GM21723 (cell line): ENCODE results near the gene CYP24A1.

ENCODE experiments used
- ATAC-seq: cut with Tn5 transposase; IDR thresholded peaks from one replicate; pipeline ENCODE4 v1.9.1; 2021; ENCODE audit warnings: mild to moderate bottlenecking, moderate library complexity; ENCODE audit not compliant: unreplicated experiment

The CYP24A1 gene

DNA sequence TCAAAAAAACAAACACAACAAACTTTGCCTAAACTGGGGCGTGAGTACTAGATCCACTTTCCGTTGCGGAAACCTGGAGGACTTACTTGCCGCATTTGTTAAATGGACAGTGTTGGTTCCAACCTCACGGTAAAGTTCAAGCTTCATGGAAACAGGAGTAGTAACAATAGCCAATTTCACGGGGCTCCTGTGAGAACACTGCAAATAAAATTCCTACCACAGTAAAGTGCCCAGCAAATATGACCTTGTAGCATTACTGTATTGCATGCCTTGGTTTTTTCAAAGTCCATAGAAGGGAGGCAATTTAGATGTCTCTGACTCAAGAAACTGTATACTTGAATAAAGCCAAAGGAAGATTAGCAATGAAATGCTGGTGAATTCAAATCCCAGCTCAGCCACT is 3.6 kb upstream of the CYP24A1 start:
- ATAC-seq: no peak

DNA sequence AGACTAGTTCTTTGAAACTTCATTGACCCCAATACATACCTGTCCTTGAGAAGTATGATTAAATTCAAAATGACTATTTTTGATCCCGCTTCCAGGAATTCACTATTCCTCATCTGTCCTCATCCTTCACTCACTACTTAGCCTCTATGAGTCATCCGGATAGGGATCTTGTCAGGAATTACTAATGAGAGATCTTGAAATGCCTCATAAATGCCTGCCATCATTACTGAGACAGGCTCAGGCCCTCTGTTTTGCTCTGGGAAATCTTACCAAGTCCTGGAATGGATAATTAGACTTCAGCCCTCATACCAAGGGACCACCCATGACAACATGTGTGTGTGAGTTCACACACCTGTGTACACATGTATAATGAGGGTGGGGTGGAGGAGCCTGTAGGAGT is 2.8 kb upstream of the CYP24A1 start:
- no peak for ATAC-seq

DNA sequence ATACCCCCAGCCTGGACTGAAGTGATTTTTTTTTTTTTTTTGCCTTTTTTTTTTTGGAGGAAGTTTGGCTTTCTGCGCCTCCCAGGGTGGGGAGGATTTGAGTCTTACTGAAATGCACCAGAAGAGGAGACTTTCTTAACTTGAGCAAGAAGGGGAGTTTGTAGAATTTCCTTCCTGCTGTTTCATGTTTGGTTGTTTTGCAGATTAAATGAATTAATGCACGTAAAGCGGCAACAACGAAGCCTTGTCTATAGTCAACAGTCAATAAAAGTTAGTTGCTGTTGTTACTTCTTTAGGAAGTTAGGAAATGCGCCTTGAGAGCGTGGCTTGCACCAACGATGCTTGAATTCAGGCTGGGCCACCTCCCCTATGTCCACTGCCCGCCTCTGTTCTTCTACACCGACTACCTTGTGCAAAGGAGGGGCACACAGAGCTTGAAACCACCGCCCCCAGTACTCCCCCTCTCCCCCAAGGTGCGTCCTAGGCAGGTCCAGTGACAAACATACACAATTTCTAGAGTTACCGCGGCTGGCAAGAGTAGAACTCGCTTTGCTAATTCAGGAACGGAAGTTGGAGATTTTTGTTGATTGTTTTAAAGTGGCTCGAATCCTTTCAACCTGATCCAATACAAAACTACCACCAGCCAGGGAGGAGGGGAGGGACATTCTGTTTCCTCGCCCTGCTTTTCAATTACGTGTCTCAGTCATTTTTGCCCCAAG is 830 bp upstream of the CYP24A1 start:
- no peak for ATAC-seq

DNA sequence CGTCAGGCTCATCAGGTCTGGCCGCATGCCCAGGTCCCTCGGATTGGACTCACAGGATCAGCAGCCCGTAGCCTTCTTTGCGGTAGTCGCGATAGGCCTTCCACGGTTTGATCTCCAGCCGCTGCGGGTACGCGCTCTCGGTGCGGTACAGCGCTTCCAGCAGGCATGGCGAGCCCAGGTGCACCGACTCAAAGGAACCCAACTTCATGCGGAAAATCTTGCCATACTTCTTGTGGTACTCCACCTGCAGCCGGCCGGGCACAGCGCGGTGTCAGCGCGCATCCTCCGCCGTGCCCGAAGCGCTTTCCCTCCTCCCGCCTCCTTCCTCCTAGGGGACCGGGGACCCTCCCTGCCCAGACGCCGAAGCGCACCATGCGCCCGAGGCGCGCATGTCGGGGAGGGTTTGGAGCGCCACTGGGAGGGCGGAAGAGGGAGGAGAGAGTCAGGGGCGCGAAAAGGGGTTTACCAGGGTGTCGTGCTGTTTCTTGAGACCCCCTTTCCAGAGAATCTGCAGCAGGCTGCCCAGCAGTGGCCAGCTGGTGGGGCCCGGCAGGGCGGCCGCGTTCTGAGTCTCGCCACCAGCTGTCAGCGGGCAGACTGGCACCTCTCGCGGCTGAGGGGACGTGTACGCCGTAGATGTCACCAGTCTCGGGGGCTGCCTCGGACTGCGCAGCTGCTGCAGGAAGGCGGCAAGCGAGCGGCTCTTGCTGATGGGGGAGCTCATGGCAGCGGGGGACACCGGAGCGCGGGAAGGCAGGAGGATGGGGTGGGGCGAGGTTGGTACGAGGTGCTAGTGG is 732 bp downstream of the CYP24A1 start:
- no peak for ATAC-seq

DNA sequence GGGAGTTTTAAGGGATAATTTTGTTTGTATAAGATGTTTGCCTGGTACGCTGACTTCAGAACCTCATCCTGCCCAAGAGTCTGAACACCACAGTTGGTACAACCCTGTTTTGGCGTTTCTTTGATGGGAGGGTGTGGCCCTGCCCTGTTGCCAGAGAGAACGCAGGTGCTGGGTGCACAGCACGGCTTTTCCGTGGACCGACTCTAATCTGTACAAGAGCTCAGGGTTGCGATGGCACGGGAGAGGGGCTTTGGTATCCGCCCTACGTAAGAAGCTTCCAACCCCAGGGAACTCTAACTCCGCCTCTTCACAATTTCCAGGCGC is 1.3 kb downstream of the CYP24A1 start:
- ATAC-seq: no peak

DNA sequence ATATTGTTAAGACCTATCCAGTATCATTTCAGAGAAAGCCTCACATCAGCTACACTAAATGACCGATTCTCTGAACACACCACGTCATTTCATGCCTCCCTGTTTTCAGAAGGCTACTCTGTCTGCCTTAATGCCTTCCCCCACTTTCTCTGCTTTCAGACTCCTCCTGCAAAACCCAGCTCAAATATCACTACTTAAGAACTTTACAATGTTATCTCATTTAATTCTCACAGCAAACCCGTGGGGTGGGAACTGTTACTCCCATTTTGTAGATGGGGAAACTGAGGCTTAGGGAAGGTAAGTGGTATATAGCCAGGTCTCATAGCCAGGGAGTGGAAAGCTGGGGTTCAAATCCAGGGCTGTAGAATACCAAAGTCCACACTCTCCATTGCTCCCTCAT is 2.8 kb downstream of the CYP24A1 start:
- ATAC-seq: no peak

DNA sequence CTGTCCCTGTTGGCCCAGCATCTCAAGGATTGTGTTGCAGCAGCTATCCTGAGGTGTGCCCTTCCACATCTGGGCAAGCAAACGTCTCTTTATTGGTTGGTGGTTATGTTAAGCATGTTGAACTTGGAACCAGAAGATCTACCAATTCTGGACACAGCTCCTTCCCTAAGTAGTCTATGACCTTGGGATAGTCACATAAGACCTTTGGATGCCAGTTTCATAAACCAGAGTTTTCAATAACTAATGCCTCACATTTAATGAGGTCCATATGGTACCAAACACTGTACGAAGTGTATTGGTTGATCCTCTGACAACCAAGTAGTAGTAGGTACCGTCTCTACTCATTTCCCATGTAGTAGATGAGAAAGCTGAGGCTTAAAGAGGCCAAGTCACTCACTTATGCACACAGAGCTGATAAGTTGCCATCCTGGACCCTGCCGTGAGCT is 3.7 kb downstream of the CYP24A1 start:
- no peak for ATAC-seq

DNA sequence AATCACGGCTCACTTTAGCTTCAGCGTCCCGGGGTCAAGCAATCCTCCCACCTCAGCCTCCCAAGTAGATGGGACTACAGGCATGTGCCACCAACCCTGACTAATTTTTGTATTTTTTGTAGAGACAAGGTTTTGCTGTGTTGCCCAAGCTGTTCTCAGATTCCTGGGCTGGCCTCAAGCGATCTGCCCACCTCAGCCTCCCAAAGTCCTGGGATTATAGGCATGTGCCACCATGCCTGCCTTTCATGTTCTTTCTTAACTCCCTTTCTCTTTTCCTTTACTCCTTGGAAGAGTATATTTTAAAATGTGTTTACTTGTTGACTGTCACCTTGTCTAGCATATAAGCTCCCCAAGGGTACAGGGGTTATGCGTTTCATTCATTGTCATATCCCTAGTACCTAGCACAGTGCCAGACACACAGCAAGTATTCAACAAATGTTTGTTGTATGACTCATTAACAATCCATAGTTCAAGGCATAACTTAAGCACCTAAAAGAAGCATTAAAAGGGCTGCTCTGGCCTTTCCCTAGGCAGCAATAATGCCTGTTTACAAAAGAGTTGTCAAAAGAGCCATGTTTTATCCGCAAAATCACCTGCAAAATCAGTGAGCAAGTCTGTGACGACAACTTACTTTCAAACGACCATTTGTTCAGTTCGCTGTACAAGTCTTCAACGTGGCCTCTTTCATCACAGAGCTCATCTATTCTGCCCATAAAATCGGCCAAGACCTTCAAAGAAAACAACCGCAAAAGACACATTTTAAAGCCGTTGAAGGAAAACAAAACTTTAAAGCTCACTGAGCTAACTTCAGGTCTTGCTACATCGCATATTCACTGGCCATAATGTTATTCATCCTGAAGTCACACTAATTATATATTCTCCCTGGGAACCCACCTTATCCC is 4.6 kb downstream of the CYP24A1 start:
- no peak for ATAC-seq

DNA sequence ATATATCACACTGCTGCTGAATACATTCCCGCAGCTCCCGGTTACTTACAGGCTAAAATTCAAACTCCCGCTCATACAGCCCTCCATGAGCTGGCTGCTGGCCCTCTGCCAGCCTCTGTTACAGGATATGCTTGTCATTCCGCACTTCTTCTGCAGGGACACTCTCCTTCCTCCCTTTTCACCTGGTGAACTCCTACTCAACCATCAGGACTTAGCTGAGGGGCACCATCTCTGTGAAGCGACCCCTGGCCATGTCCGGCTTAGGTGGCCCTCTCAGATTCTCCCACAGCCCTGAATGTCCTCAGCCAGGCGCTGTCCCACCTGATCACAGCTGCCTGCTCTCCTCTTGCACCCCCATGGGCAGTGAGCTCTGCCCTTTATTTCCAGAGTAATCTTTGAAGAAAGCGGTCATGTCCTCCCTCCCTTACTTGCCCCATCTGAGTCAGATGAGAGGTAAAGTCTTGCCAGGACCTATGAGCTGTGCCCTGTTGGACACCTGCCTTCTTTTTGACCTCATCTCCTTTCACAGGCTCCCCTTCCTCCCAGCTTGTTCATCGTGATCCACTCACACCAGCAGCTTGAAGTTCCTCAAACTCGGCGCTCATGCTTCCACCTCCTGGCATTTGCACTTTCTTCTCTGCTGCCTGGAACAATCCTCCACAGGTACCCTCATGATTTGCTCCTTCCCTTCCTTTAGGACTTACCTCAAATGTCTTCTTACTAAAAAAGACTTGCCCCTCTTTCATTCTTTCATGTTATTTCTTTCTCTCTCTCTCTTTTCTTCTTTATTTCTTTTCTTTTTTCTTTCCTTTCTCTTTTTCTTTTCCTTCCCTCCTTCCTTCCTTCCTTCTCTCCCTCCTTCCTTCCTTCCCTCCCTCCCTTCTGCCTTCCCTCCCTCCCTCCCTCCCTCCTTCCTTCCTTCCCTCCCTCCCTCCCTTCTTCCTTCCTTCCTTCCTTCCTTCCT is 5.6 kb downstream of the CYP24A1 start:
- ATAC-seq: no peak

DNA sequence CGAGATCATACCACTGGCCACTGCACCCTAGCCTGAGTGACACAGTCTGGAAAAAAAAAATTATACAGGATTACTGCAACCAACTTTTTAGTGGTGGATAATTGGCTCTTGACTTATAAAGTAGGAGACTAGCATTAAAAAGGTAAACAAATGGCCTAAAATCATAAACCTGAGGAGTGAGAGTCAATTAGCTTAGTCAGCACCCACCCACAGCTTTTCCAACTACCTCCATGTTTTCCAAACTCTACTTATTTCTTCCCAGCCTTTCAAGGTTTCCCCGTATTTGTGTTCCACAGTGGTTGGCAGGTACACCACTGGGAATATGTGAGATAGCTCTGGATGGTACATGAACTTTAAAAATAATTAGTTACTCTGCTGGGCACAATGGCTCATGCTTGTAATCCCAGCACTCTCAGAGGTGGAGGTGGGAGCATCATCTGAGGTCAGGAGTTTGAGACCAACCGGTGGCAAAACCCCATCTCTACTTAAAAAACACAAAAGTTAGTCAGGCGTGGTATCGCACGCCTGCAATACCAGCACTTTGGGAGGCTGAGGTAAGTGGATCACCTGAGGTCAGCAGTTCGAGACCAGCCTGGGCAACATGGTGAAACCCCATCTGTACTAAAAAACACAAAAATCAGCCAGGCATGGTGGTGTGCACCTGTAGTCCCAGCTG is 6.7 kb downstream of the CYP24A1 start:
- ATAC-seq: no peak

DNA sequence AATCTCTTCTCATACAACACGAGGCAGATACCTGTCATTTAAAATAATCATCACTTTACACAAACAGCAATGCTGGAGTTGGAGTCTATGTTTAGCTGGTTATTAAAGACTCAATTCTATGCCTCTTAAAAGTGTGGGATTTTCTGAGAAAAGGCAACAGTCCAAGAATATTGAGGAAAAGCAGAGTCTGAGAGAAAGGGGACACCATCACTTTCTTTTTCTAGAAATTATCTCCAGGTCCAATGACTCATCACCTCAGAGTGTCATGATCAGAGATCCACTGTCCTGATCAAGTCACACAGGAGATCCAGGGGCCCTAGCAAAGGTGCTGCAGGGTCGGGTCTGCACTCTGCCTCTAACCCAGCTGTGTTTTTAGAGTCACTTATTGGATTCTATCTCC is 8.0 kb downstream of the CYP24A1 start:
- ATAC-seq: no peak

DNA sequence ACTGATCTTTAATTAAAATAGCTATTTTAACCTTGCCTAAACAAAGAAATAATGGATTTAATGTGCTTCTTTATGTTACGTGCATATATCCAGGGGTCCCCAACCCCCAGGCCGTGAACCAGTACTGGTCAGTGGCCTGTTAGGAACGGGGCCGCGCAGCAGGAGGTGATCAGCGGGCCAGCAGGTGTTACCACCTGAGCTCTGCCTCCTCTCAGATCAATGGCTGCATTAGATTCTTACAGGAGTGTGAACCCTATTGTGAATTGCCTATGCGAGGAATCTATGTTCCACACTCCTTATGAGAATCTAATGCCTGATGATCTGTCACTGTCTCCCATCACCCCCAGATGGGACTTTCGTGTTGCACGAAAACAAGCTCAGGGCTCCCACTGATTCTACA is 8.8 kb downstream of the CYP24A1 start:
- ATAC-seq: no peak

DNA sequence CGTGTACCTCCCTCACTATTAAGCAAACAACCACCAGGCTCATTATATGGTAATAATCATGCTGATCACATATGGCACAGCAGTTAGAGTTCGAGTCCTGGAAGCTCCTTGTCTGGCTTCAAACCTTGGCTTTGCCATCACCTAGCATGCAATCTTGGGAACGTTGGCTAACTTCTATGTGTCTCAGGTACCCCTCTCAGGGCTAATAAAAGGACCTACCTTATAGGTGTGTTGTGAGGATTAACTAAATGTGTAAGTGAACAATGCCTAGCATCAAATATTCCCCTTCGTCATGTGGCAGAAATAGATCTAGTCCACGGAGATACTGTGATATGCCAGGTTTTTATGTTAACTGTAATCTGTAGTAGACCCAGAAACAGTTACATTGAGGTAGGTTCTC is 10.4 kb downstream of the CYP24A1 start:
- no peak for ATAC-seq

DNA sequence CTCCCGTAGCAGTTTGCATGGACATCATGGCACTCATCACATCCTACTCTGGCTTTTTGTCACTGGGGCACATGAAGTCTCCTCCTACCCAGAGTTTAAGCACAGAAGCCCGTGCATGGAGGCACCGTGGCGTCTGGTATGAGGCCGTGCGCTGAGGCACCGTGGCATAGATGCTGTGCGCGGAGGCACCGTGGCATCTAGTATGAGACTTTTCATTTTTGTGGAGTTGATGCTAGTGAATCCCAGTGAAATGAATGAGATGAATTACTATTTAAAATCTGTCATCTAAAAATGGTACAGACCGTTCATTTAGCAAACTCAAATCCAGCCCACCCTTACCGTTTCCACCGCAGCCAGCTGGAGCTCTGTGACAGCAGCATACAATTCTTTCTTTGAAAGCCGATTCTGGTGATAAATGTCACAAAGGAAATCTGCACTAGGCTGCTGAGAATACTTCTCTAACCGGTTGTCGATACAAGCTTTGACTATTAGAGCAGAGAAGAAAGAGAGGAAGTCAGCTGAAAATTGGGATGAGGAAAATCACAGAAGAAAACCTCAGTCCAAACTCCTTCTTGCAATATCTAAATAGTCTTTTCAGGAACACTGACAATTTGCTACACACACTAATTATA is 11.3 kb downstream of the CYP24A1 start:
- ATAC-seq: no peak

DNA sequence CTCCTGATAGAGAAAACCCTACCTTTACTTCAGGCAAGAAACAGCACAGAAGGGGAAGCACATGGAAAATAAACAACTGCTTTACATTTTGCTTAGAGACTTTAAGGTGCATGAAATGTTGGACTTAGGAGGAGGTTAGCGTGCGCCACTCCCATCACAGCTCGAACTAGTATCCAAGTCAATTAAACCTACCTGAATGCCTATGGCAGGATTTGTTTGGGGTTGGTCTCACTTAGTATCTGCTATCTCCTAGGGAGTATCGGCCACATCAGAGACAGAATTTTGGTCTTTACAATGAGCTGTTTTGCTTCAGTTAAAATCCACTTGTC is 12.0 kb downstream of the CYP24A1 start:
- ATAC-seq: no peak

DNA sequence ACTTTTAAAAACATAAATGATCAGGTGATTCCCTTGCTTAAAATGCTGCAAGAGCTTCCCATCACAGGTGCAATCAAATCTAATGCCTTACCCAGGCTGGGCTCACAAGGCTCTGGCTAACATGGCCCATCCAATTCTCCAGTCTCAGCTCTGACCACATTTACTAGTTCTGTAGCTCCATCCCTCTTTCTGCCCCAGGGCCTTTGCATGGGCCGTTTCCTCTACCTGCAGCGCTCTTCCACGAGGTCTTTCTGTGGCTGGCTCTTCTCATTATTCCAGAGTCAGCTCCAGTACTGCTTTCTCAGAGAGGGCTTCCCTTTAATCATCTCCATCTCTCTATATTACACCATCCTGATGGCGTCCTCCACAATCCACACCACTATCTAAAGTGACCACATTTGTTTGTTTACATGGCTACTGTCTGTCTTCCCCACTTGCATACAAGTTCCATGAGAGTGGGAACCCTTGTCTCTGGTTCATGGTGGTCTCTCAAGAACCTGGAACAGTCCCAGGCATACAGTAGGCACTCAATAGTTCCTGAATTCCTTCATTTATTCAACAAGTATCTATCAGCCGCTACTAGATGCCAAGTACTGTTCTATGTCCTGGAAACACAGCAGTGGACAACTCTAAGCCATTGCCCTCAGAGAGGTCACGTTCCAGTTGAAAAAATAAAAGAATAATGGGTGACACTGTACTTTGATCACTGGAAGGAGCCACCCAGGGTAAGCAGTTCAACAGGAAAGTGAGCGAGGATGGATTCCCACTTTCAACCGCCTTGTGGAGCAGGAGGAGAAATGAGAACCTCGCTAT is 12.6 kb downstream of the CYP24A1 start:
- ATAC-seq: no peak

DNA sequence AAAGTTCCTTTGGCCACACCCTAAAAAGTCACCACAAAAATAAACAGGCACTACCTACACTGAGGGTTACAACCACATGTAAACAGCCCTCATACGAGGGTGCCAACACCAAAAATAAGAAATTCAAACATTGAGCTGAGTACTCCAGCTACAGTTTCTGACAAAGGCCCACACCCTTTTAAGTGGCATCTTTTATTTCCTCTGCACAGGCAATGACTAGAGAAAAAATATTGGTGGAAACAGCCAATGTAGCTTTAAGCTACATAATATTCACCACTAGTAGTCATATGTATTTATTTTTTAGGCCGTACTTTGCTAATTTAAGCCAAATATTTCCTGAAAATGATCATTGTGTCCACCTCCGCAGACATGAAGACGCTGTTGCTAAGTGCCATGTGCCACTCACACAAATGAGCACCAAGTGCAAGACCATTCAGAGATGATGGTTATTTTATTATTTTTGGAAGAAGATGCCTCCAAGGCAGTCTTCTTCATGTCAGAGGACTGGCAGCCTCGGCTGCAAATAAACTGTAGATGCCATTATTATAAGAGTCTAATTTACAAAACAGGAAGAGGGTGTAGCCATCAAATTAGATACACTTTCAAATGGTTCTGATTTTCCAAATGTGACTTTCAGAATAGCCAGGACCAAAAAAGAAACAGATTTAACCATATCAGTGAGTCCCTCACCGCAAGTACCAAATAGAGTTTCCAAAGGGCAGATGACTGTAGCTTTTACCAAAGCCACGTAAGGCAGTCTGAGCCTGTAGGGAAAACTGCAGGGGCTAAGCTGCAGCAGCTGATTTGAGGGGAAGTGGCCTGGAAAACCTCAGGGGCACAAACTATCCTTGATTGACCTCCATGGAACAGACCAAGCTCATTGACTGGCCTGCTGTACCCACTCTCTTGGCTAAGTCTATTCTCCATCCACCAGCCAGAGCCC is 13.4 kb downstream of the CYP24A1 start:
- ATAC-seq: no peak
